ENCODE measurements around the gene COL8A2.

COL8A2 gene

DNA sequence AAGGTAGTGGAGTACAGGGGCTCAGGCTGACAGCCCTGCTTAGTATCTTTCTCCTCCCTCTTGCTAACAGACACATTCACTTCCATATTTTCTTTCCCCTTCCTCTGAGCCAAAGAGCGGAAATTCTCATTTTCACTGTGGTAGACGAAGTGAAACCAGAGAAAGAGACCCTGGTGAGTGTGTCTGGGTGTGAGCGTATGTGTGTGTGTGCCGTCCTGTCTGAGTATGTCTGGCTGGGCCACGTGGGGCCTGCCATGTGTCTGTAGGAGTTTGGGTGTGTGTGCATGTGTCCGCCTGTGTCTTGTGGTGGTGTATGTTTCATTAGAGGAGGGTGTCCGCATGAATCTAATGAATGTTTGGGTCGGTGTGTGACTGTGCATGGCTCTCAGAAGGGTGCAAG, 1.7 kb downstream of the COL8A2 start:
- peaks cover 11% of the 10 kb centered on the region for H3K4me1 Mint-ChIP-seq
- CTCF ChIA-PET, result interaction anchor here (1.0 to 1.6 kb wide), 2 partner anchors 11 to 20 kb away, joined by 3 to 8 read pairs; no protein-coding TSS in a partner anchor
- peaks cover 78% of the 10 kb centered on the region for H3K27me3 Mint-ChIP-seq
- no peaks in the 10 kb centered on the region for H3K9me3 Mint-ChIP-seq
- no peak overlapping the region for H3K27ac Mint-ChIP-seq
- no peak overlapping the region for H3K4me3 Mint-ChIP-seq
- no peaks in the 10 kb centered on the region for H3K36me3 Mint-ChIP-seq
- peak; percentile 36 for DNase-seq

GRCh38 chr1:36122062-36123030, 2.7 kb downstream of the COL8A2 start:
- peaks cover 72% of the 10 kb centered on the region for H3K27me3 Mint-ChIP-seq
- H3K4me1 Mint-ChIP-seq, result peaks cover 11% of the 10 kb centered on the region
- no peaks in the 10 kb centered on the region for H3K36me3 Mint-ChIP-seq
- H3K4me3 Mint-ChIP-seq, result no peak overlapping the region
- CTCF ChIA-PET, result interaction anchor here (1.0 to 1.6 kb wide), 3 partner anchors 12 to 25 kb away, joined by 3 to 8 read pairs (median 4); no protein-coding TSS in a partner anchor
- H3K9me3 Mint-ChIP-seq, result no peaks in the 10 kb centered on the region
- DNase-seq, result no peak
- no peak overlapping the region for H3K27ac Mint-ChIP-seq

DNA sequence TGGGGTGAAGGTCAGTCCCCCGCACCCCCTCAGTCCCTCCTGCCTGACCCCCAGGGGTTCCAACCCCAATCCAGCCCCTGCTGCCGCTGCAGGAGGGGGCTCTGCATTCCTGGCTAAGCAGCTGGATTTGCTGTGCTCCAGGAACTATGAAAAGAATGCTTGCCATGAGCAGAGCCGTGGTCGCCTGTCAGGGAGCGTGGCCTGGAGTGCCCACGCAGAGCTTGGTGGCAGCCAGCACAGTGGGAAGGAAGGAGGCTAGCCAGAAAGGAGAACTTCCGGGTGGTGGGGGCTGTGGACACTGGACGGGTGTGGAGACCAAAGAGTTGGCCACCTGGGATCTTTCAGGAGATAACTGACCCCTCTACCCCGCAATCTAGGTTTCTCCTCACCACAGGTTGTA, 5.6 kb downstream of the COL8A2 start:
- CTCF ChIA-PET, result interaction anchor here (1.6 kb wide), 1 partner anchor 15 kb away, joined by 4 read pairs; no protein-coding TSS in a partner anchor
- no peaks in the 10 kb centered on the region for H3K36me3 Mint-ChIP-seq
- DNase-seq, result no peak
- H3K27ac Mint-ChIP-seq, result no peak overlapping the region
- no peak overlapping the region for H3K4me3 Mint-ChIP-seq
- no peaks in the 10 kb centered on the region for H3K9me3 Mint-ChIP-seq
- peaks cover 58% of the 10 kb centered on the region for H3K27me3 Mint-ChIP-seq
- H3K4me1 Mint-ChIP-seq, result peaks cover 9% of the 10 kb centered on the region

DNA sequence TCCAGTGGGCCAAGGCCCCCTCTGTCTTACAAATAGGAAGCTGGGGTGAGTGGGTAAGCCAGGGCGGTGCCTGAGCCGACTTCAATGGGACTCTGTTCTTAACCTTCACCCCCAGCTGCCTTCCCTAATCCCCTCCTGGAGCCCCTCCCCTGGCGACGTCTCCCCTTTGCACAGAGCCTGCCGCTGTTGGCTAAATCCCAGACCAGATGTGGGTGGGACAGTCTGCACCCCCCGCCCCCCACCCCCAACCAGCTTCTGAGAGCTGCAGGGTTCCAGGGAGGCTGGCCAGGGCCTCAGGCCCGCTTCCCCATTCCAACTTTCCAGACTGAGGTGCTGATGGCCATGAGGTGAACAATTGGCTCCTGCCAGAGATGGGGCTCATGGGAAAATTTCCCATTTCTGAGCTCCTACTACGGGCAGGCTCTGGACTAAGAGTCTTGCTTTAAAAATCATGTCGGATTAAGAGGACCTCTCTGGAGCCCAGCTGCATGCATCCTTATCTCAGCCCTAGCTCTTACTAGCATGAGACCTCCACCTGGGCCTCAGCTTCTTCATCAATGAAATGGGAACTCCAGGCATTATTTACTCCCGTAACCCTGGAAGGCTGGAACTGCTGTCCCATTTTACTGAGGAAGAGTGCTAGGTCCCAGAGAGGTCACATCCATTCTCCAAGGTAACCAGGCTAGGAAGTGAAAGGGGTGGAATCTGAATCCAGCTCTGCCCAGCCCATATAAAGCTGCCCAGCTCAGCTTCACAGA, 6.4 kb downstream of the COL8A2 start:
- Mint-ChIP-seq H3K4me1 (peaks cover 8% of the 10 kb centered on the region), H3K36me3 (no peaks in the 10 kb centered on the region), H3K9me3 (no peaks in the 10 kb centered on the region), H3K27me3 (peaks cover 50% of the 10 kb centered on the region), H3K27ac (no peak overlapping the region), H3K4me3 (no peak overlapping the region)
- CTCF ChIA-PET, result interaction anchor here (0.9 to 2.8 kb wide), 3 partner anchors 14 to 17 kb away, joined by 3 to 12 read pairs (median 7); no protein-coding TSS in a partner anchor
- DNase-seq, result no peak

GRCh38 chr1:36116901-36117300, 8.1 kb downstream of the COL8A2 start:
- Mint-ChIP-seq H3K4me1 (no peaks in the 10 kb centered on the region), H3K27ac (no peak overlapping the region), H3K4me3 (no peak overlapping the region), H3K9me3 (no peaks in the 10 kb centered on the region), H3K36me3 (no peaks in the 10 kb centered on the region), H3K27me3 (peaks cover 33% of the 10 kb centered on the region)
- no peak for DNase-seq
- CTCF ChIA-PET, result interaction anchor here (0.8 to 2.8 kb wide), 4 partner anchors 12 to 71 kb away, joined by 3 to 12 read pairs (median 3); no protein-coding TSS in a partner anchor

DNA sequence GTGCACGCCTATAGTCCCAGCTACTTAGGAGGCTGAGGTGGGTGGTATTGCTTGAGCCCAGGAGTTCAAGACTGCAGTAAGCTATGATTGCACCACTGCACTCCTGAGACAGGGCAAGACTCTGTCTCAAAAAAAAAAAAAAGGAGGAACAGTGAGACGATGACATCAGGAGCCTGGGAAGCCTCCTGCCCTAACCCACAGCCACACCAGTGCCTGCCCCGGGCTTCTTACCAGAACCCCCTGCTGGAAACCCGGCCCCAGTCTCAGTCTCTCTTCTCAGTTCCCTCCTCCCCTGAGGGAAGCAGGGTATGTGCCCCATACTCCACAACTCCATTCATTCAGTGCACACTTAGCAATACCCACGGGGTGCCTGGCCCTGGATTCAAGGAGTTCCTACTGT, 9.1 kb downstream of the COL8A2 start:
- no peak for DNase-seq
- no peaks in the 10 kb centered on the region for H3K9me3 Mint-ChIP-seq
- H3K4me3 Mint-ChIP-seq, result no peak overlapping the region
- peaks cover 8% of the 10 kb centered on the region for H3K4me1 Mint-ChIP-seq
- no peak overlapping the region for H3K27ac Mint-ChIP-seq
- no peaks in the 10 kb centered on the region for H3K36me3 Mint-ChIP-seq
- CTCF ChIA-PET, result interaction anchor here (0.7 to 1.0 kb wide), 2 partner anchors 16 to 67 kb away, joined by 3 to 4 read pairs; no protein-coding TSS in a partner anchor
- peaks cover 31% of the 10 kb centered on the region for H3K27me3 Mint-ChIP-seq

- Mint-ChIP-seq H3K9me3 (no peaks in the 10 kb centered on the region), H3K27me3 (peaks cover 33% of the 10 kb centered on the region), H3K27ac (no peak overlapping the region), H3K4me3 (no peak overlapping the region), H3K4me1 (peaks cover 12% of the 10 kb centered on the region), H3K36me3 (no peaks in the 10 kb centered on the region)
- no peak for DNase-seq
- CTCF ChIA-PET, result interaction anchor here (1.0 to 1.3 kb wide), 2 partner anchors 12 to 15 kb away, joined by 3 to 4 read pairs; no protein-coding TSS in a partner anchor
Measured at GRCh38 chr1:36115200-36115669, 9.8 kb downstream of the COL8A2 start.

DNA sequence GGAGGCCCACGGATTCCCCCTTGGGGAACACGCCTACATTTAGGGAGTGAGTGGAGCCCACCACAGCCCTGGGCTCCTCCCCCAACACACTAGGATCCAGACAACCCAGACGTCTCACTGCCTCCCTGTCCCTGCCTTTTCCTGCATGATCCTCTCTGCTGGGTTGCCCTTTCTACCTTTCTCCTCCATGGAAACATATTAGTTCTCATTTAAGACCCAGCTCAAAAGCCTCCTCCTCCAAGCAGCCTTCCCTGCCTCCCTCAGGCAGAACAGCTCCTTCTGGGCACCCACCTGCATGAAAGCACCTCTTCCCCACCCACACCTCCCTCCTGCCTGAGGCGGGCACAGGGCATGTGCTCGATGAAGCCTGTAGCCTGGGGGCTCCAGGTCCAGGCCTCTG, 10.7 kb downstream of the COL8A2 start:
- H3K9me3 Mint-ChIP-seq, result no peaks in the 10 kb centered on the region
- CTCF ChIA-PET, result interaction anchor here (1.3 kb wide), 1 partner anchor 12 kb away, joined by 3 read pairs; no protein-coding TSS in a partner anchor
- H3K27ac Mint-ChIP-seq, result no peak overlapping the region
- H3K27me3 Mint-ChIP-seq, result peaks cover 27% of the 10 kb centered on the region
- H3K36me3 Mint-ChIP-seq, result no peaks in the 10 kb centered on the region
- no peak overlapping the region for H3K4me3 Mint-ChIP-seq
- DNase-seq, result no peak
- H3K4me1 Mint-ChIP-seq, result peaks cover 19% of the 10 kb centered on the region

GRCh38 chr1:36112823-36113222, 12.2 kb downstream of the COL8A2 start:
- H3K36me3 Mint-ChIP-seq, result no peaks in the 10 kb centered on the region
- no peak overlapping the region for H3K27ac Mint-ChIP-seq
- no peak overlapping the region for H3K4me3 Mint-ChIP-seq
- peaks cover 21% of the 10 kb centered on the region for H3K27me3 Mint-ChIP-seq
- peaks cover 31% of the 10 kb centered on the region for H3K4me1 Mint-ChIP-seq
- no peak for DNase-seq
- CTCF ChIA-PET, result interaction anchor here (1.4 kb wide), 1 partner anchor 22 kb away, joined by 5 read pairs; no protein-coding TSS in a partner anchor
- no peaks in the 10 kb centered on the region for H3K9me3 Mint-ChIP-seq

- no peak overlapping the region for H3K27ac Mint-ChIP-seq
- DNase-seq, result no peak
- peaks cover 10% of the 10 kb centered on the region for H3K27me3 Mint-ChIP-seq
- H3K4me3 Mint-ChIP-seq, result no peak overlapping the region
- no peaks in the 10 kb centered on the region for H3K9me3 Mint-ChIP-seq
- peaks cover 31% of the 10 kb centered on the region for H3K4me1 Mint-ChIP-seq
- CTCF ChIA-PET, result interaction anchor here (0.6 to 0.8 kb wide), 3 partner anchors 23 to 301 kb away, joined by 3 to 4 read pairs (median 4); no protein-coding TSS in a partner anchor
- no peaks in the 10 kb centered on the region for H3K36me3 Mint-ChIP-seq
Measured at GRCh38 chr1:36111151-36111550, 13.9 kb downstream of the COL8A2 start.

- Mint-ChIP-seq H3K4me3 (no peak overlapping the region), H3K27ac (peak overlapping the region; percentile 36)
- CTCF ChIA-PET, result interaction anchor here (1.2 to 1.3 kb wide), 2 partner anchors 26 to 40 kb away, joined by 4 read pairs; partner anchors contain the start of gene TRAPPC3
Measured at GRCh38 chr1:36109041-36109679, 15.9 kb downstream of the COL8A2 start.

GRCh38 chr1:36108314-36108713, 16.7 kb downstream of the COL8A2 start:
- H3K4me1 Mint-ChIP-seq, result peaks cover 31% of the 10 kb centered on the region
- no peaks in the 10 kb centered on the region for H3K36me3 Mint-ChIP-seq
- no peak for DNase-seq
- H3K4me3 Mint-ChIP-seq, result no peak overlapping the region
- peak overlapping the region; percentile 79 for H3K27ac Mint-ChIP-seq
- H3K9me3 Mint-ChIP-seq, result no peaks in the 10 kb centered on the region
- CTCF ChIA-PET, result interaction anchor here (1.4 kb wide), 1 partner anchor 25 kb away, joined by 8 read pairs; no protein-coding TSS in a partner anchor
- H3K27me3 Mint-ChIP-seq, result peaks cover 10% of the 10 kb centered on the region

More at GRCh38 chr1:36109041-36109679, 15.9 kb downstream of the COL8A2 start:
- Mint-ChIP-seq H3K27me3 (peaks cover 10% of the 10 kb centered on the region), H3K36me3 (no peaks in the 10 kb centered on the region), H3K4me1 (peaks cover 31% of the 10 kb centered on the region), H3K9me3 (no peaks in the 10 kb centered on the region)
- peak; percentile 73 for DNase-seq

DNA sequence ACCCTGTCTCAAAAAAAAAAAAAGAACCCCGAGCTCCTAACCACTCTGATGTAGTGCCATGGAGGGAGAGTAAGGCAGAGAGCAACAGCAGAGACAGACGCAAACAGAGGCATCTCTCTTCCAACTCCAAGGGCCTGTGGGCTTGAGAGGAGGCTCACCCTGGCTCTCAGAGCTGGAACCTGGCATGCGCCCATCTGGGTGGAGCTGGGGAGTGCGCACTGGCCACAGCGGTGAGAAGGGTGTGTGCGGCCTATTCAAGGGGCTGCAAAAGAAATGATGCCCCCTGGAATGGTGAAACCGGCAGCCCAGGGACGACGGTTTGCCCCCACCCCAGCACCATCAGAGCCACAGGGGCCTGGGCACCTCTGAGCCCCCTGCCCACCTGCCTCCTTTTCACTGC, 17.6 kb downstream of the COL8A2 start:
- Mint-ChIP-seq H3K27ac (no peak overlapping the region), H3K4me1 (peaks cover 31% of the 10 kb centered on the region), H3K4me3 (no peak overlapping the region), H3K27me3 (peaks cover 10% of the 10 kb centered on the region), H3K36me3 (no peaks in the 10 kb centered on the region), H3K9me3 (no peaks in the 10 kb centered on the region)
- DNase-seq, result no peak
- CTCF ChIA-PET, result interaction anchor here (1.0 to 9.3 kb wide), 4 partner anchors 12 to 53 kb away, joined by 4 to 127 read pairs (median 6); no protein-coding TSS in a partner anchor
